Stomach (tissue), 4 donors: ENCODE results near the gene DCP1B.

Source experiments
- EP300 ChIP-seq: sonication (generic); formaldehyde crosslinking; IDR thresholded peaks from one replicate; pipeline ENCODE4 v1.6.1; 2017; ENCODE audit warnings: antibody characterized with exemption
- POLR2AphosphoS5 ChIP-seq, 3 donors: sonication (generic); formaldehyde crosslinking; IDR thresholded peaks; one replicate each; pipeline ENCODE4 v1.6.1; 2016; ENCODE audit warnings: antibody characterized with exemption in 3 of 3
- TF ChIP-seq, protein P1 (sequence below), 7 experiments: fragments of 450-650 bp in 4 of 7; fragments of 200-600 bp in 3 of 7; sonication (generic) in 3 of 7; IDR thresholded peaks; one replicate each; pipeline ENCODE4 v1.5.1; 2016 to 2019; ENCODE audit warnings: antibody characterized with exemption in 7 of 7, control low read depth in 2 of 7, mild to moderate bottlenecking in 1 of 7

DNA sequence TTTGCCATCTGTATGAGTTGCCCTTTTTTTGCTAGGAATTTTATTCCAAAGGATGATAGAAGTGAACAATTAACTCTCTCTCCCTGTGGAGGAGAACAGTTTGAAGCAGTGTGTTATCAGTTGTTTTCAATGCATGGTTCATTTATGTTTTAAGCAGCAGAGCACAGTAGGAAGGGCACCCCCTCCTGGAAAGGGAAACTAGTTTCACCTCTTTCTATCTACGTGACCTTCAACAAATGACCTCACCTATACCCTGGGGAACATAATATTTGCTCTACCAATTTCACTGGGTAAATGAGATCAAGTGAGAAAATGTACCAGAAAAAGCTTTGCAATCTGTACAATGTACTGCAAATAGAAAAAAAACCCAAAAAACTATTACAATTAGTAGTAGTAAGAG lies 5.4 kb upstream of the DCP1B start:
- TF ChIP-seq, protein P1, sequence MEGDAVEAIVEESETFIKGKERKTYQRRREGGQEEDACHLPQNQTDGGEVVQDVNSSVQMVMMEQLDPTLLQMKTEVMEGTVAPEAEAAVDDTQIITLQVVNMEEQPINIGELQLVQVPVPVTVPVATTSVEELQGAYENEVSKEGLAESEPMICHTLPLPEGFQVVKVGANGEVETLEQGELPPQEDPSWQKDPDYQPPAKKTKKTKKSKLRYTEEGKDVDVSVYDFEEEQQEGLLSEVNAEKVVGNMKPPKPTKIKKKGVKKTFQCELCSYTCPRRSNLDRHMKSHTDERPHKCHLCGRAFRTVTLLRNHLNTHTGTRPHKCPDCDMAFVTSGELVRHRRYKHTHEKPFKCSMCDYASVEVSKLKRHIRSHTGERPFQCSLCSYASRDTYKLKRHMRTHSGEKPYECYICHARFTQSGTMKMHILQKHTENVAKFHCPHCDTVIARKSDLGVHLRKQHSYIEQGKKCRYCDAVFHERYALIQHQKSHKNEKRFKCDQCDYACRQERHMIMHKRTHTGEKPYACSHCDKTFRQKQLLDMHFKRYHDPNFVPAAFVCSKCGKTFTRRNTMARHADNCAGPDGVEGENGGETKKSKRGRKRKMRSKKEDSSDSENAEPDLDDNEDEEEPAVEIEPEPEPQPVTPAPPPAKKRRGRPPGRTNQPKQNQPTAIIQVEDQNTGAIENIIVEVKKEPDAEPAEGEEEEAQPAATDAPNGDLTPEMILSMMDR (IDR thresholded peaks at IDR 0.05), result no peak
- TF ChIP-seq EP300, result no peak
- no peak for TF ChIP-seq POLR2AphosphoS5 (IDR thresholded peaks at IDR 0.05)
